Mesenchymal stem cell (in vitro differentiated cells and primary cell): ENCODE results near the gene FARS2.
A peak's percentile ranks its signal among the peaks of the same experiment; 100 is the strongest.

Experiments used
- DNase-seq: peaks from one replicate; pipeline ENCODE4 v3.0.0-alpha.2; 2013
- H2AFZ ChIP-seq: one replicate; pipeline ENCODE4 v1.6.1; 2013; ENCODE audit warnings: low read depth, mild to moderate bottlenecking, control low read depth, inconsistent platforms, low read length, moderate library complexity
- H2AK5ac ChIP-seq: 2 replicates; pipeline ENCODE4 v1.6.1; 2013; ENCODE audit warnings: low read length, moderate library complexity, mild to moderate bottlenecking, inconsistent platforms; ENCODE audit not compliant: severe bottlenecking
- H2BK120ac ChIP-seq: one replicate; pipeline ENCODE4 v1.6.1; 2013; ENCODE audit warnings: low read depth, mild to moderate bottlenecking, inconsistent platforms, low read length, moderate library complexity
- H2BK12ac ChIP-seq, 2 experiments: one replicate each; pipeline ENCODE4 v1.6.1; 2013; ENCODE audit warnings: inconsistent platforms in 2 of 2, low read length in 2 of 2, mild to moderate bottlenecking in 2 of 2, moderate library complexity in 2 of 2, control low read depth in 1 of 2
- H2BK15ac ChIP-seq: one replicate; pipeline ENCODE4 v1.6.1; 2013; ENCODE audit warnings: mild to moderate bottlenecking, low read depth, inconsistent platforms; ENCODE audit not compliant: poor library complexity, severe bottlenecking
- H2BK5ac ChIP-seq: 2 replicates; pipeline ENCODE4 v1.6.1; 2013; ENCODE audit warnings: low read depth, mild to moderate bottlenecking, low read length, control low read depth, inconsistent platforms; ENCODE audit not compliant: poor library complexity, severe bottlenecking
- H3K14ac ChIP-seq, 2 experiments: one replicate each; pipeline ENCODE4 v1.6.1; 2013; ENCODE audit warnings: inconsistent platforms in 2 of 2, low read length in 2 of 2, control low read depth in 1 of 2, mild to moderate bottlenecking in 1 of 2, moderate library complexity in 1 of 2
- H3K18ac ChIP-seq, 2 experiments: one replicate each; pipeline ENCODE4 v1.6.1; 2013; ENCODE audit warnings: inconsistent platforms in 2 of 2, low read length in 2 of 2, control low read depth in 1 of 2, low read depth in 1 of 2, mild to moderate bottlenecking in 1 of 2
- H3K23ac ChIP-seq, 2 experiments: one replicate each; pipeline ENCODE4 v1.6.1; 2013; ENCODE audit warnings: inconsistent platforms in 2 of 2, low read length in 2 of 2, mild to moderate bottlenecking in 2 of 2, moderate library complexity in 2 of 2, control low read depth in 1 of 2
- H3K27ac ChIP-seq: 2 replicates; pipeline ENCODE4 v1.5.1; 2013; ENCODE audit warnings: mild to moderate bottlenecking, moderate library complexity, low read length, control low read depth, inconsistent platforms; ENCODE audit not compliant: poor library complexity, severe bottlenecking
- H3K27me3 ChIP-seq, 2 experiments: 2 replicates each; pipeline versions ENCODE4 v1.6.1 to v1.7.0; 2013; ENCODE audit warnings: low read length in 2 of 2, mild to moderate bottlenecking in 2 of 2, moderate library complexity in 2 of 2, control low read depth in 1 of 2, inconsistent platforms in 1 of 2; ENCODE audit not compliant: control insufficient read depth in 1 of 2, insufficient read depth in 1 of 2
- H3K36me3 ChIP-seq, 2 experiments: 2 replicates each; pipeline versions ENCODE4 v1.6.1 to v1.7.0; 2013; ENCODE audit warnings: low read length in 2 of 2, control low read depth in 1 of 2, inconsistent platforms in 1 of 2, low read depth in 1 of 2, mild to moderate bottlenecking in 1 of 2; ENCODE audit not compliant: insufficient read depth in 2 of 2, control insufficient read depth in 1 of 2
- H3K4ac ChIP-seq, 2 experiments: one replicate each; pipeline ENCODE4 v1.6.1; 2013; ENCODE audit warnings: inconsistent platforms in 2 of 2, low read length in 2 of 2, mild to moderate bottlenecking in 2 of 2, moderate library complexity in 2 of 2, control low read depth in 1 of 2, low read depth in 1 of 2
- H3K4me1 ChIP-seq: 2 replicates; pipeline ENCODE4 v1.6.1; 2013; ENCODE audit warnings: low read depth, low read length, control low read depth; ENCODE audit not compliant: control insufficient read depth, insufficient read depth
- H3K4me2 ChIP-seq: 2 replicates; pipeline ENCODE4 v1.6.1; 2013; ENCODE audit warnings: low read length, mild to moderate bottlenecking, inconsistent platforms; ENCODE audit not compliant: poor library complexity, severe bottlenecking
- H3K4me3 ChIP-seq, 2 experiments: 2 replicates each; pipeline versions ENCODE4 v1.5.1 to v1.7.0; 2013; ENCODE audit warnings: low read length in 2 of 2, mild to moderate bottlenecking in 2 of 2, control low read depth in 1 of 2, low read depth in 1 of 2; ENCODE audit not compliant: insufficient read depth in 1 of 2
- H3K79me1 ChIP-seq: replicated peaks from 2 replicates; pipeline ENCODE4 v1.6.1; 2013; ENCODE audit warnings: mild to moderate bottlenecking, control low read depth, low read length, inconsistent platforms; ENCODE audit not compliant: poor library complexity, severe bottlenecking
- H3K9ac ChIP-seq: 2 replicates; pipeline ENCODE4 v1.7.0; 2013; ENCODE audit warnings: mild to moderate bottlenecking, low read length, moderate library complexity
- H3K9me3 ChIP-seq: 2 replicates; pipeline ENCODE4 v1.7.0; 2013; ENCODE audit warnings: mild to moderate bottlenecking, low read length; ENCODE audit not compliant: control insufficient read depth
- H4K8ac ChIP-seq: one replicate; pipeline ENCODE4 v1.6.1; 2013; ENCODE audit warnings: inconsistent platforms, mild to moderate bottlenecking, low read length, moderate library complexity
- H4K91ac ChIP-seq: one replicate; pipeline ENCODE4 v1.6.1; 2013; ENCODE audit warnings: mild to moderate bottlenecking, low read length, inconsistent platforms
- WGBS: methylation state at CpG from one replicate; pipeline ENCODE4 v1.1.7; 2013; ENCODE audit warnings: mixed read lengths; 5-methylcytosine and 5-hydroxymethylcytosine counted together

FARS2 gene

DNA sequence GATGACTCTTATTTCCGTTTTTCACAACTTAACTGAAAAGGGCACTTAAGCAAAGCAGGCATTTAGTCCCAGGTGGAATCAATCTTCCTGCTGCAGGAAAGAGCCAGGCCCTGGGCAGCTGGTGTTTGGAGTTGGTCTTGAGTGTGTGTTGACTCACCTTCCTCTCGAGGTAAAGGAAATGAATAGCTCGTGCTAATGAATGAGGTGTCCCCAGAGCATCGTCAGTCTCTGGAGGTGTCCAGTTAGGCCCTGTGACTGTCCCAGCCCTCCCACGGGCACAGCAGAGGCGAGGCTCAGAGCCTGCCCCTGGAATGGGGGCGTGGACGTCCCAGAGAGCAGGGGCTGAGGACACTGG is 467.7 kb downstream of the FARS2 start:
- Histone ChIP-seq H3K79me1 (peaks cover 2% of the 10 kb centered on the region), H3K4me1 (peaks cover 2% of the 10 kb centered on the region), H3K36me3 (no peaks in the 10 kb centered on the region), H2BK15ac (no peak overlapping the region), H3K23ac (no peak overlapping the region), H4K91ac (peak overlapping the region; percentile 70), H3K9me3 (no peaks in the 10 kb centered on the region), H2BK120ac (no peak overlapping the region), H2AFZ (no peak overlapping the region), H2AK5ac (no peak overlapping the region), H3K27me3 (no peaks in the 10 kb centered on the region), H4K8ac (no peak overlapping the region), H3K27ac (no peak overlapping the region), H3K4me3 (no peak overlapping the region), H2BK5ac (no peak overlapping the region), H2BK12ac (no peak overlapping the region), H3K4ac (no peak overlapping the region), H3K9ac (no peak overlapping the region), H3K14ac (no peak overlapping the region), H3K18ac (no peak overlapping the region), H3K4me2 (no peak overlapping the region)
- WGBS = 42% methylated on average over 8 of the region's 8 CpGs
- DNase-seq = peak; percentile 58

DNA sequence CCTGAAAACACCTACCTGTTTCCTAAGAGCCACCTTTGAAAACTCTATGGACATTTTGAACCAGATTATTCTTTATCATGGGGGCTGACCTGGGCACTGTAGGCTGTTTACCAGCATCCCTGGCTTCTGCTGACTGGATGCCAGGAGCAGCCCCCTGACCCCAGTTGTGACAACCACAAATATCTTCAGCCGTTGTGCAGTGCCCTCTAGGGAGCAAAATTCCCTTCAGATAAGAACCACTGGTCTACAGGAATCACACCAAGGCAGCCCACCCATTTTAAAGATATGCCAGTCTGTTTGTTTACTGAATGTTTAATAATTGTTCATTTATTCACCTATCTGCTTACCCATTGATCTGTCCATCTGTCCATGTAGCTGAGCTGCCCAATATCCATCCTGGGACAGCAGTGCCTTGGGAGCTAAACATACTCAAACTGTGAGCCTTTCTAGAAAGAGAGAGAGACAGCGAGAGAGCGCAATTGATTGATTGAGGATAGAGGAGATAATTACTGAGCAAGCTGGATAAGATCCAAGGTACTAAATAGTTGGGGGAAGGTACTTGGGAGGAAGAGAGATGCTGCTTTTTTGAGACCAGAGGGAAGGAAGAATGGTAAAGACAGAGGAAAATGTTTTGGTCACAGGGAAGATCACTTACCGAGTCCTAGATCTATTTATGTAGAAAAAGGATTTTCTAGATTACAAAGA is 468.7 kb downstream of the FARS2 start:
- no peaks in the 10 kb centered on the region for H3K36me3 ChIP-seq
- H2BK5ac ChIP-seq = no peak overlapping the region
- H3K27ac ChIP-seq = no peak overlapping the region
- no peak overlapping the region for H3K9ac ChIP-seq
- DNase-seq = no peak
- H3K4me3 ChIP-seq = no peak overlapping the region
- no peak overlapping the region for H2BK12ac ChIP-seq
- no peak overlapping the region for H3K23ac ChIP-seq
- no peak overlapping the region for H4K8ac ChIP-seq
- H3K4ac ChIP-seq = no peak overlapping the region
- H2AK5ac ChIP-seq = no peak overlapping the region
- peaks cover 2% of the 10 kb centered on the region for H3K79me1 ChIP-seq
- H2AFZ ChIP-seq = no peak overlapping the region
- H3K27me3 ChIP-seq = no peaks in the 10 kb centered on the region
- H3K4me1 ChIP-seq = peaks cover 2% of the 10 kb centered on the region
- H4K91ac ChIP-seq = no peak overlapping the region
- H3K18ac ChIP-seq = no peak overlapping the region
- no peak overlapping the region for H3K4me2 ChIP-seq
- 72% methylated on average over 3 of the region's 4 CpGs for WGBS
- no peak overlapping the region for H2BK15ac ChIP-seq
- no peak overlapping the region for H2BK120ac ChIP-seq
- no peak overlapping the region for H3K14ac ChIP-seq
- no peaks in the 10 kb centered on the region for H3K9me3 ChIP-seq

DNA sequence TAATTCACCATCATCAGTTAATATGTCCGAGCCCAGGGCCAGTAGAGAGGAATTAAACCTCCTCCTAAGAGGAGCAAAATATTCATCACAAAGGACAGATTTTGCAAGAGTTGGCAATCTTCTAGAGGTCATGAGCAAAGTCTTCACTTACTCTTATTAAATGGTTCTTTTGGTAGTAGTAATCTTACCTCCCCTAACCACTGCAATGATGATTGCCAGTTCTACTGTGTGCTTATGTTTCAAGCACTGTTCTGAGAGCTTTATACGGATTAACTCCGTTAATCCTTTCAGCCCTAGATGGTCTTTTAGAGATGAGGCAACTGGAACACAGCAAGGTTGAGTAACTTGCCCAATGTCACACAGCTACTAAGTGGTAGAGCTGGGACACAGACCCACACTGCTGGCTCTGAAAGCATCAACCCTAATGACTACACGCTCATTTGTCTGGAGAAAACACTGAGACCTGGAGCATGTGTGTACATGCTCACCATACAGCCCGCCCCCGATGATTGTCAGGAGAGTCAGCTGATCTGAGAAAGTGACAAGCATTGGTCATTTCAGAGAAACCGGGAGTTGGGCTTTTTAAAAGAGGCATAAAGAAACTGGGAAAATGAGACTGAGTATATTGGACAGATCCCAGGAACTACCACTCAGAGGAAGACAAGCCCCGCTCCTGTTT is 469.4 kb downstream of the FARS2 start:
- no peak overlapping the region for H3K9ac ChIP-seq
- no peak overlapping the region for H2AK5ac ChIP-seq
- no peak overlapping the region for H3K14ac ChIP-seq
- H4K8ac ChIP-seq = peak overlapping the region; percentile 51
- peak; percentile 11 for DNase-seq
- no peak overlapping the region for H3K4me2 ChIP-seq
- H3K18ac ChIP-seq = peak overlapping the region; percentile 5 to 27
- no peak overlapping the region for H3K27ac ChIP-seq
- no peak overlapping the region for H3K23ac ChIP-seq
- WGBS = 98% methylated on average over 7 of the region's 8 CpGs
- no peak overlapping the region for H2BK120ac ChIP-seq
- H3K79me1 ChIP-seq = peaks cover 2% of the 10 kb centered on the region
- H3K4me3 ChIP-seq = no peak overlapping the region
- H4K91ac ChIP-seq = no peak overlapping the region
- no peak overlapping the region for H2BK15ac ChIP-seq
- H2AFZ ChIP-seq = no peak overlapping the region
- H3K36me3 ChIP-seq = no peaks in the 10 kb centered on the region
- no peaks in the 10 kb centered on the region for H3K27me3 ChIP-seq
- no peak overlapping the region for H2BK5ac ChIP-seq
- H3K9me3 ChIP-seq = no peaks in the 10 kb centered on the region
- no peak overlapping the region for H3K4ac ChIP-seq
- no peak overlapping the region for H2BK12ac ChIP-seq
- peaks cover 2% of the 10 kb centered on the region for H3K4me1 ChIP-seq

DNA sequence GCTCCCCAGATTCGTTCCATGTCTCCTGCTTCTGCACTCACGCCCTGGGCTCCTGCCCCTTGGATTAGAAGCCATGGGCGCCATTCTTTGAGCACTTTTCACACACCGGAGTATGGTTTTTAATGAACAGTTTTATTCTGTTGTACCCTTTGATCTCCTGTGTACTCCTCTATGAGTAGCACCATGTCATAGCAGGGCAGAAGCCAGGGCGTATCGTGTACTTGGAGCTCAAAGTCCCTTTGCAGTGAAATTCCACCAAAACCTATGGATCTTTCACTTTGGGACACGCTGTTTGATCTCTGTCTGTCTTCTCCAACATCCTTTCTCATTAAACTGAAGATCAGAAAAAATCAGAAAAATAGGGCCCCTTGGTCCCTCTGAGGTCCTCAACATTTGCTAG is 470.1 kb downstream of the FARS2 start:
- H2AFZ ChIP-seq = no peak overlapping the region
- no peak overlapping the region for H2BK15ac ChIP-seq
- H4K8ac ChIP-seq = no peak overlapping the region
- no peak overlapping the region for H2AK5ac ChIP-seq
- H3K4me1 ChIP-seq = peaks cover 2% of the 10 kb centered on the region
- H2BK5ac ChIP-seq = no peak overlapping the region
- H3K4me2 ChIP-seq = no peak overlapping the region
- peak overlapping the region in 1 of 2 experiments; percentile 42 for H3K18ac ChIP-seq
- H3K9ac ChIP-seq = no peak overlapping the region
- H3K14ac ChIP-seq = no peak overlapping the region
- H4K91ac ChIP-seq = no peak overlapping the region
- H3K23ac ChIP-seq = no peak overlapping the region
- H3K79me1 ChIP-seq = peaks cover 2% of the 10 kb centered on the region
- H3K36me3 ChIP-seq = no peaks in the 10 kb centered on the region
- no peak for DNase-seq
- no peak overlapping the region for H3K27ac ChIP-seq
- no peak overlapping the region for H2BK12ac ChIP-seq
- WGBS = 98% methylated on average over 6 of the region's 7 CpGs
- no peaks in the 10 kb centered on the region for H3K27me3 ChIP-seq
- H3K4ac ChIP-seq = no peak overlapping the region
- no peak overlapping the region for H2BK120ac ChIP-seq
- H3K9me3 ChIP-seq = no peaks in the 10 kb centered on the region
- H3K4me3 ChIP-seq = no peak overlapping the region
